Fibroblast of the aortic adventitia (primary cell): ENCODE measurements around the gene SMARCAL1. TPM values are rescaled to one million over a fixed set of nuclear protein-coding genes. Genes with fewer than 3 reads are reported as not detected.

ENCODE experiments used
- DNase-seq: peaks from one replicate; pipeline ENCODE4 v3.0.0-alpha.2; 2010; ENCODE audit warnings: low read depth
- H3K4me3 ChIP-seq: 2 replicates; pipeline ENCODE4 v1.5.1; 2011; ENCODE audit warnings: low read depth, mild to moderate bottlenecking, control low read depth, low read length, moderate library complexity
- CTCF ChIP-seq: IDR thresholded peaks from 2 replicates; pipeline ENCODE4 v1.5.1; 2011; ENCODE audit warnings: mild to moderate bottlenecking, low read length, control low read depth, inconsistent platforms; ENCODE audit not compliant: insufficient read depth
- total RNA-seq: library from RNA; depleted of rRNA; stranded (reverse); fragments of >200 nt; gene quantifications from 2 replicates; pipeline ENCODE4 v1.2.3, GENCODE V29; 2012; ENCODE audit warnings: low replicate concordance

The SMARCAL1 gene
- total RNA-seq, 1 donor: 20.6 TPM

- DNase-seq: no peak
- TF ChIP-seq CTCF: no peak
- H3K4me3 ChIP-seq: no peak overlapping the region
Measured at GRCh38 chr2:216503159-216503629, 90.9 kb downstream of the SMARCAL1 start.

- H3K4me3 ChIP-seq: no peak overlapping the region
- no peak for DNase-seq
- TF ChIP-seq CTCF: no peak
Measured at GRCh38 chr2:216503697-216504375, 91.6 kb downstream of the SMARCAL1 start.

- H3K4me3 ChIP-seq: no peak overlapping the region
- TF ChIP-seq CTCF: no peak
- DNase-seq: no peak
Measured at GRCh38 chr2:216504376-216504762, 92.1 kb downstream of the SMARCAL1 start.

- TF ChIP-seq CTCF: no peak
- H3K4me3 ChIP-seq: no peak overlapping the region
- DNase-seq: no peak
Measured at GRCh38 chr2:216505133-216506106, 93.1 kb downstream of the SMARCAL1 start.

- DNase-seq: no peak
- no peak overlapping the region for H3K4me3 ChIP-seq
- no peak for TF ChIP-seq CTCF
Measured at GRCh38 chr2:216507220-216508160, 95.2 kb downstream of the SMARCAL1 start.

GRCh38 chr2:216508229-216508628 lies 95.9 kb downstream of the SMARCAL1 start:
- H3K4me3 ChIP-seq: no peak overlapping the region
- DNase-seq: no peak
- TF ChIP-seq CTCF: no peak
